ENCODE data around the gene C19orf53. TPM values are rescaled to one million over a fixed set of nuclear protein-coding genes. Genes with fewer than 3 reads are reported as not detected.
A peak's percentile ranks its signal among the peaks of the same experiment; 100 is the strongest.

C19orf53 gene
- total and polyA plus RNA-seq, 2 of the 13 experiments (the other 11 are each of a cell fraction or from before 2014, with no cell fraction given) = 129 to 130 TPM

GRCh38 chr19:13796301-13797057, 22.2 kb downstream of the C19orf53 start (continued):
- TF ChIP-seq, protein P1, sequence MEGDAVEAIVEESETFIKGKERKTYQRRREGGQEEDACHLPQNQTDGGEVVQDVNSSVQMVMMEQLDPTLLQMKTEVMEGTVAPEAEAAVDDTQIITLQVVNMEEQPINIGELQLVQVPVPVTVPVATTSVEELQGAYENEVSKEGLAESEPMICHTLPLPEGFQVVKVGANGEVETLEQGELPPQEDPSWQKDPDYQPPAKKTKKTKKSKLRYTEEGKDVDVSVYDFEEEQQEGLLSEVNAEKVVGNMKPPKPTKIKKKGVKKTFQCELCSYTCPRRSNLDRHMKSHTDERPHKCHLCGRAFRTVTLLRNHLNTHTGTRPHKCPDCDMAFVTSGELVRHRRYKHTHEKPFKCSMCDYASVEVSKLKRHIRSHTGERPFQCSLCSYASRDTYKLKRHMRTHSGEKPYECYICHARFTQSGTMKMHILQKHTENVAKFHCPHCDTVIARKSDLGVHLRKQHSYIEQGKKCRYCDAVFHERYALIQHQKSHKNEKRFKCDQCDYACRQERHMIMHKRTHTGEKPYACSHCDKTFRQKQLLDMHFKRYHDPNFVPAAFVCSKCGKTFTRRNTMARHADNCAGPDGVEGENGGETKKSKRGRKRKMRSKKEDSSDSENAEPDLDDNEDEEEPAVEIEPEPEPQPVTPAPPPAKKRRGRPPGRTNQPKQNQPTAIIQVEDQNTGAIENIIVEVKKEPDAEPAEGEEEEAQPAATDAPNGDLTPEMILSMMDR (CRISPR knock-in tag; IDR thresholded peaks at IDR 0.05) = peak; percentile 31
- no peak for TF ChIP-seq ZBTB8A (CRISPR knock-in tag; IDR thresholded peaks at IDR 0.05; ENCODE audit: borderline replicate concordance, low read depth)

DNA sequence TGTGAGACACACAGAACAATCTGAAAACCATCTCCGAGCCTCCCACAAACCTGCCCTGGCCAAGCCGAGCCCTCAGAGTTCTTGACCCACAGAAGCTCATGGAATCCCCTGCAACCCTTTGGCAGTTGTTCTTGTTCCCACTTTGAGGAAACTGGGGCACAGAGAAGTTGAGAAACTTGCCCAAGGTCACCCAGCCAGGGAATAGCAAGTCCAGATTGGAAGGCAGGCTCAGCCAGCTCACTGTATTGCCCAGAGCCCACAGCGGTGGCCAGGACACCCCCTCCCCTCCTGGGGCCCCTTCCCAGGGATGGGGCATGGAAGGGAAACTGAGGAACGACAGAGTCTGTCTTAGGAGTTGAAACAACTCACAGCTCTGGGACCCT, 22.8 kb downstream of the C19orf53 start:
- no peak for FAIRE-seq
- Histone ChIP-seq H4K20me1 (ENCODE audit: insufficient read depth, low read length) (no peaks in the 10 kb centered on the region), H3K4me2 (ENCODE audit: low read depth, low read length) (peak overlapping the region; percentile 95), H3K27ac (ENCODE audit: extremely low read length, insufficient read depth, low read length) (no peak overlapping the region), H3K4me1 (ENCODE audit: insufficient read depth, low read length) (peaks cover 31% of the 10 kb centered on the region), H3K27me3 (ENCODE audit: control insufficient read depth in 1 of 2, insufficient read depth in 2 of 2, low read length in 2 of 2) (no peaks in the 10 kb centered on the region), H3K4me3 (replicated peaks in 1 of 3; ENCODE audit: insufficient read depth in 1 of 3, low read depth in 2 of 3, low read length in 3 of 3) (no peak overlapping the region; a peak in 1 of 6 replicates), H3K9ac (ENCODE audit: insufficient read depth, low read depth, low read length) (no peak overlapping the region), H3K9me3 (ENCODE audit: low read length) (no peaks in the 10 kb centered on the region), H3K79me2 (ENCODE audit: insufficient read depth, low read length) (peaks cover 2% of the 10 kb centered on the region), H3K36me3 (replicated peaks in 1 of 2; ENCODE audit: control insufficient read depth in 1 of 2, insufficient read depth in 2 of 2, low read length in 2 of 2) (no peaks in the 10 kb centered on the region), H2AFZ (ENCODE audit: low read length) (no peak overlapping the region)
- DNase-seq (ENCODE audit: low spot score) = no peak
- in situ Hi-C loops (cut with HindIII; ENCODE audit: extremely low pct_ligation_motif_present, low pct_unique_long_range_greater_than_20kb) = no loop called here
- intact Hi-C loops (cut with micrococcal nuclease; ENCODE audit: unreplicated experiment) = loop anchor here (5.0 kb wide), 1 partner anchor 35 kb away; no protein-coding TSS in a partner anchor
- BruUV-seq (replicated peaks) = no TSS peak
- ChIA-PET POLR2A (interaction anchor here (1.8 to 3.5 kb wide), 2 partner anchors 23 to 65 kb away, joined by 4 to 19 read pairs; partner anchors contain the start of gene C19orf53), CTCF (ENCODE audit: low intra/inter-chr PET ratio, low total read pairs) (no interaction called here)
- WGBS (ENCODE audit: low lambda C conversion rate) = 50% methylated on average over 2 of the region's 4 CpGs
- no peak for ATAC-seq
- TF ChIP-seq ZNF768 (CRISPR knock-in tag; IDR thresholded peaks at IDR 0.05) (peak; percentile 96), ZNF17 (CRISPR knock-in tag; IDR thresholded peaks at IDR 0.05) (no peak), FOSL1 (CRISPR knock-in tag; IDR thresholded peaks at IDR 0.05; ENCODE audit: borderline replicate concordance) (no peak), MAZ (IDR thresholded peaks at IDR 0.05; ENCODE audit: borderline replicate concordance, low read depth, low read length) (no peak), MAZ (CRISPR knock-in tag; IDR thresholded peaks at IDR 0.05; ENCODE audit: low read depth) (no peak), ZNF44 (CRISPR knock-in tag; IDR thresholded peaks at IDR 0.05) (no peak), TP53 (CRISPR knock-in tag; conservative IDR thresholded peaks at IDR 0.05) (no peak), ERF (CRISPR knock-in tag; IDR thresholded peaks at IDR 0.05) (no peak), STAT6 (CRISPR knock-in tag; IDR thresholded peaks at IDR 0.05; ENCODE audit: borderline replicate concordance) (no peak), ZFP82 (CRISPR knock-in tag; IDR thresholded peaks at IDR 0.05; ENCODE audit: borderline replicate concordance) (0 out of 2 replicates have a peak, but pooled peaks have one; percentile 32)
- TF ChIP-seq, protein P2, sequence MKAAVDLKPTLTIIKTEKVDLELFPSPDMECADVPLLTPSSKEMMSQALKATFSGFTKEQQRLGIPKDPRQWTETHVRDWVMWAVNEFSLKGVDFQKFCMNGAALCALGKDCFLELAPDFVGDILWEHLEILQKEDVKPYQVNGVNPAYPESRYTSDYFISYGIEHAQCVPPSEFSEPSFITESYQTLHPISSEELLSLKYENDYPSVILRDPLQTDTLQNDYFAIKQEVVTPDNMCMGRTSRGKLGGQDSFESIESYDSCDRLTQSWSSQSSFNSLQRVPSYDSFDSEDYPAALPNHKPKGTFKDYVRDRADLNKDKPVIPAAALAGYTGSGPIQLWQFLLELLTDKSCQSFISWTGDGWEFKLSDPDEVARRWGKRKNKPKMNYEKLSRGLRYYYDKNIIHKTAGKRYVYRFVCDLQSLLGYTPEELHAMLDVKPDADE (CRISPR knock-in tag; IDR thresholded peaks at IDR 0.05) = no peak
- TF ChIP-seq, protein P3, sequence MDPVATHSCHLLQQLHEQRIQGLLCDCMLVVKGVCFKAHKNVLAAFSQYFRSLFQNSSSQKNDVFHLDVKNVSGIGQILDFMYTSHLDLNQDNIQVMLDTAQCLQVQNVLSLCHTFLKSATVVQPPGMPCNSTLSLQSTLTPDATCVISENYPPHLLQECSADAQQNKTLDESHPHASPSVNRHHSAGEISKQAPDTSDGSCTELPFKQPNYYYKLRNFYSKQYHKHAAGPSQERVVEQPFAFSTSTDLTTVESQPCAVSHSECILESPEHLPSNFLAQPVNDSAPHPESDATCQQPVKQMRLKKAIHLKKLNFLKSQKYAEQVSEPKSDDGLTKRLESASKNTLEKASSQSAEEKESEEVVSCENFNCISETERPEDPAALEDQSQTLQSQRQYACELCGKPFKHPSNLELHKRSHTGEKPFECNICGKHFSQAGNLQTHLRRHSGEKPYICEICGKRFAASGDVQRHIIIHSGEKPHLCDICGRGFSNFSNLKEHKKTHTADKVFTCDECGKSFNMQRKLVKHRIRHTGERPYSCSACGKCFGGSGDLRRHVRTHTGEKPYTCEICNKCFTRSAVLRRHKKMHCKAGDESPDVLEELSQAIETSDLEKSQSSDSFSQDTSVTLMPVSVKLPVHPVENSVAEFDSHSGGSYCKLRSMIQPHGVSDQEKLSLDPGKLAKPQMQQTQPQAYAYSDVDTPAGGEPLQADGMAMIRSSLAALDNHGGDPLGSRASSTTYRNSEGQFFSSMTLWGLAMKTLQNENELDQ (CRISPR knock-in tag; IDR thresholded peaks at IDR 0.05; ENCODE audit: borderline replicate concordance) = no peak

All from HepG2 (cell line).